Prostate gland (tissue), 2 donors: ENCODE results near the gene HMHB1.

Experiments used
- CTCF ChIP-seq, 4 experiments: fragments of 200-600 bp in 2 of 4; fragments of 450-650 bp in 2 of 4; sonication (generic) in 2 of 4; IDR thresholded peaks; 1 replicate in 3 of 4; 2 replicates in 1 of 4; pipeline ENCODE4 v1.5.1; 2016 to 2019; ENCODE audit warnings: antibody characterized with exemption in 4 of 4, mild to moderate bottlenecking in 2 of 4, moderate library complexity in 2 of 4
- POLR2A ChIP-seq: fragments of 450-650 bp; IDR thresholded peaks from one replicate; pipeline ENCODE4 v1.6.1; 2016; ENCODE audit warnings: antibody characterized with exemption, mild to moderate bottlenecking
- POLR2AphosphoS5 ChIP-seq: sonication (generic); formaldehyde crosslinking; IDR thresholded peaks from one replicate; pipeline ENCODE4 v1.6.1; 2017; ENCODE audit warnings: antibody characterized with exemption

- TF ChIP-seq CTCF (IDR thresholded peaks at IDR 0.05) (no peak), POLR2A (no peak), POLR2AphosphoS5 (no peak)
These were observed 48.2 kb downstream of the HMHB1 start for GRCh38 chr5:143860211-143860610.
